COR-L47 (cell line): ENCODE results near the gene DEFB119.
"Not testable (repeated sequence)": the region's sequence is repeated elsewhere in the genome, so short reads cannot be mapped to it uniquely, and the experiment has no call there.

Experiments used
- DNase-seq: peaks from one replicate; lab custom pipeline; 2025; lab: John Stamatoyannopoulos, UW

DEFB119 gene

GRCh38 chr20:31390490-31390889, at the start of gene DEFB119:
TSS of gene DEFB119 (minus strand) at chr20:31390590. CDS start at chr20:31390483, 107 bp downstream.
- no peak for DNase-seq

GRCh38 chr20:31430568-31431115, 40.3 kb upstream of the DEFB119 start:
- DNase-seq, result no peak

GRCh38 chr20:31427576-31427975, 37.2 kb upstream of the DEFB119 start:
- DNase-seq, result not testable (repeated sequence)

GRCh38 chr20:31426891-31427551, 36.6 kb upstream of the DEFB119 start:
- DNase-seq, result not testable (repeated sequence)

GRCh38 chr20:31425797-31426196, 35.4 kb upstream of the DEFB119 start:
- DNase-seq, result no peak

GRCh38 chr20:31418307-31418706, 27.9 kb upstream of the DEFB119 start:
- no peak for DNase-seq

GRCh38 chr20:31415653-31416052, 25.3 kb upstream of the DEFB119 start:
- no peak for DNase-seq

GRCh38 chr20:31414381-31414780, 24.0 kb upstream of the DEFB119 start:
- DNase-seq, result no peak

- no peak for DNase-seq
Observed at GRCh38 chr20:31410011-31410410, 19.6 kb upstream of the DEFB119 start.

- no peak for DNase-seq
Observed at GRCh38 chr20:31406115-31406514, 15.7 kb upstream of the DEFB119 start, which contains the start of gene DEFB121. TSS of gene DEFB121 (minus strand) at chr20:31406215. CDS start at chr20:31406152, 63 bp downstream.

- DNase-seq, result no peak
Observed at GRCh38 chr20:31403886-31404285, 13.5 kb upstream of the DEFB119 start.

GRCh38 chr20:31394900-31395299, 4.5 kb upstream of the DEFB119 start:
- DNase-seq, result no peak

GRCh38 chr20:31392836-31393235, 2.4 kb upstream of the DEFB119 start:
- no peak for DNase-seq

- DNase-seq, result no peak
Observed at GRCh38 chr20:31374346-31374745, 16.0 kb downstream of the DEFB119 start.

GRCh38 chr20:31368301-31368700, 22.1 kb downstream of the DEFB119 start, which contains the start of gene DEFB118:
TSS of gene DEFB118 (plus strand) at chr20:31368601. CDS start at chr20:31368651, 50 bp downstream.
- no peak for DNase-seq

- not testable (repeated sequence) for DNase-seq
Observed at GRCh38 chr20:31364272-31364671, 26.1 kb downstream of the DEFB119 start.

GRCh38 chr20:31363295-31363694, 27.1 kb downstream of the DEFB119 start:
- DNase-seq, result no peak

- DNase-seq, result no peak
Observed at GRCh38 chr20:31355981-31356380, 34.4 kb downstream of the DEFB119 start.

- DNase-seq, result no peak
Observed at GRCh38 chr20:31341470-31341869, 48.9 kb downstream of the DEFB119 start.

- DNase-seq, result no peak
Observed at GRCh38 chr20:31330893-31331292, 59.5 kb downstream of the DEFB119 start.
